Measurements from ENCODE around the gene DOCK3.
"Not testable (repeated sequence)": the region's sequence is repeated elsewhere in the genome, so short reads cannot be mapped to it uniquely, and the experiment has no call there.

Gene DOCK3

DNA sequence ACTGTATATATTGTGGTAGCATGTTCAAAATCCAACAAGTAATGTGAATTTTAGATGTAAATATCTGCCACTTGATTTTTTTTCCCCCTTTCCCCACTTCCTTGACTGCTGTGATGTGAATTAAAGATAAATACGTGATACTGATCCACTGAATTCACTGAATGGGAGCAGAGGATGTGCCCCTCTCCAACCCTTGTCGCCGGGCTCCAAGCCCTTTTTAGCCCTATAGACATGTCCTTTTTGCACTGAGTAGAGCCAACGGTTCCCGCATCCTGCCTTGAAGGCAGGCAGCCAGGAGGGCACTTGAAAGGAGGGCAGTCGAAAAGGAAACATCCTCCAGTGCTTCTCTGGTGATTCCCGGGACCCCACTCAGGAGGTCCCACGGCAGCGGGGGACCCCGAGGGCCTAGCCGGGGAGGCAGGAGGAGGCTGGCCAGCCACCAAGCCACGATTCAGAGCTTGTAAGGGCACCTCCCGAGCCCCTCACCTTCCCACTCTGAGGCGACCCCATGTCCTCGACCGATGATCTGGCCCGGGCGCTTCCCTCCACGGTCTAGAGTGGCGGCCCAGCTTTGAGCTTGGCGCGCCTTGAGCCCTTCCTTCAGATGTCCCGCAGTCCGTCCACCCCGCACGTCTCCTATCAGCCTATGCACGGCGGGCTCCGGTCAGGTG lies 709.5 kb downstream of the DOCK3 start:
- no peak for DNase-seq (ENCODE audit: low read depth, low spot score)

- DNase-seq (ENCODE audit: low read depth, low spot score) = peak; percentile 100
These were observed 710.2 kb downstream of the DOCK3 start, which contains the start of gene MANF for GRCh38 chr3:51384726-51385473. Gene MANF, plus strand, starts transcription at chr3:51385291. Its CDS starts 52 bp downstream, at chr3:51385343.

DNA sequence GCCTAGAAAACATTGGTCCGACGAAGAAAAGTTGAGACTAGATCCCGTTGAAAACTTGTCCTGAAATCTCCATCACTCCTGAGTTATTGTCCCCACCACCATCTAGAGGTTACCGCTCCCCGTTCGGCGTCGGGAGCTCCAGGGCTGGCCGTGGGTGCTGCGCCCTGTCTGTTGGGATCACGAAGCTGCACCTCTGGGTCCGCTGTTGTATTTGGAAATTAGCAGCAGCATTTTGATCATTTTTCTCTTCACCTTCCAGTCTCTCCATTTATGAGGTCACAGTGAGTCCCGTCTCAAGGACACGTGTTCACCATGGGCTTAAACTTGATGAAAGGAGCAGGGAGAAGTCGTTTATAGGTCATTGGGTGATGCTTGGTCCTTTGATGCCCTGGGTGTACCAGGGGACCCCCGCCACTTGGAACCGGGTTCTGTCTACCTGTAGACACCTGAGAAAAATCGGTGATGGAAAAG lies 710.9 kb downstream of the DOCK3 start:
- peak; percentile 32 for DNase-seq (ENCODE audit: low read depth, low spot score)

GRCh38 chr3:51386159-51386851 lies 711.6 kb downstream of the DOCK3 start:
- no peak for DNase-seq (ENCODE audit: low read depth, low spot score)

DNA sequence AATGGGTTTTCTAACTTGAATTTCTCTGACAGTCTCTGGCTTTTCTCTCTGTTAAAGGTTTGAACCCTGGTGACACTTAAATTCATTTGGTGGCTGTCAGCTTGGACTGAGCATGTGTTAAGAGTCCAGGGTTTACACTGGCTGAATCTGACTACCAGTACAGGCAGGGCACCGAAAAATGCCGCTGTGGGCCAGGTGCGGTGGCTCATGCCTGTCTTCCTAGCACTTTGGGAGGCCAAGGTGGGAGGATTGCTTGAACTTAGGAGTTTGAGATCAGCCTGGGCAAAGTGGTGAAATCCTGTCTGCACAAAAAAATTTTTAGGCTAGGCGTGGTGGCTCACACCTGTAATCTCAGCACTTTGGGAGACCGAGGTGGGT lies 712.1 kb downstream of the DOCK3 start:
- no peak for DNase-seq (ENCODE audit: low read depth, low spot score)

- DNase-seq (ENCODE audit: low read depth, low spot score) = not testable (repeated sequence)
These were observed 712.6 kb downstream of the DOCK3 start for GRCh38 chr3:51387281-51387680.

DNA sequence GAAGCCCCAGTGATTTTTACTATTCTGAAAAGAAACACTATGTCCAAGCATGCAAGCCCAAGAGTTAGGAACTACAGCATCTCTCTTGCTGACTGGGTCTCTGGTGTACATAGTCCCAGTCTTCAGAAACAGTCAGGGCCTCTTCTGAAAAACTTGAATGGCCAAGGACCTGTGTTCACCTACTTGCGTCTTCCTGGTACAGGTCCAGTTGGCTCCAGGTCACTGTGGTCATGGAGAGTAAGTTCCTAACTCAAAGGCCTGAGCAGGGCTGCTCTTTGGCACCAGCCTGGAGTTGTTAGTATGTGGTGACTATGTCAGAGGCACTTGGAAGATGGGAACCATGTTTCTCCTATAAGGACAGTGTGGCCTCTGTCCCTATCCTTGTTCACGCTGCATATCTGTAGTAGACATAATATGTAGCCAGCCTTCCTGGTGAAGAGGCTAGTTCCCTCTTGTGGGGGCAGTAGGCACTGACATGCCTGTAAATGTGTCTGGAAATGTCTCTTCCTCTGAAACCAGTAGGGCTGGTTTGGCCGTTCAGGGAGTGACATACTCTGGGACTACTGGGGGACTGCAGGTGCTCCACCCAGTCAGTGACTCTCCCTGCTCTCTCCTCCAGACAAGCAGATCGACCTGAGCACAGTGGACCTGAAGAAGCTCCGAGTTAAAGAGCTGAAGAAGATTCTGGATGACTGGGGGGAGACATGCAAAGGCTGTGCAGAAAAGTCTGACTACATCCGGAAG lies 713.7 kb downstream of the DOCK3 start:
- DNase-seq (ENCODE audit: low read depth, low spot score) = no peak

- DNase-seq (ENCODE audit: low read depth, low spot score) = peak; percentile 74
These were observed 714.9 kb downstream of the DOCK3 start for GRCh38 chr3:51389423-51390183.

DNA sequence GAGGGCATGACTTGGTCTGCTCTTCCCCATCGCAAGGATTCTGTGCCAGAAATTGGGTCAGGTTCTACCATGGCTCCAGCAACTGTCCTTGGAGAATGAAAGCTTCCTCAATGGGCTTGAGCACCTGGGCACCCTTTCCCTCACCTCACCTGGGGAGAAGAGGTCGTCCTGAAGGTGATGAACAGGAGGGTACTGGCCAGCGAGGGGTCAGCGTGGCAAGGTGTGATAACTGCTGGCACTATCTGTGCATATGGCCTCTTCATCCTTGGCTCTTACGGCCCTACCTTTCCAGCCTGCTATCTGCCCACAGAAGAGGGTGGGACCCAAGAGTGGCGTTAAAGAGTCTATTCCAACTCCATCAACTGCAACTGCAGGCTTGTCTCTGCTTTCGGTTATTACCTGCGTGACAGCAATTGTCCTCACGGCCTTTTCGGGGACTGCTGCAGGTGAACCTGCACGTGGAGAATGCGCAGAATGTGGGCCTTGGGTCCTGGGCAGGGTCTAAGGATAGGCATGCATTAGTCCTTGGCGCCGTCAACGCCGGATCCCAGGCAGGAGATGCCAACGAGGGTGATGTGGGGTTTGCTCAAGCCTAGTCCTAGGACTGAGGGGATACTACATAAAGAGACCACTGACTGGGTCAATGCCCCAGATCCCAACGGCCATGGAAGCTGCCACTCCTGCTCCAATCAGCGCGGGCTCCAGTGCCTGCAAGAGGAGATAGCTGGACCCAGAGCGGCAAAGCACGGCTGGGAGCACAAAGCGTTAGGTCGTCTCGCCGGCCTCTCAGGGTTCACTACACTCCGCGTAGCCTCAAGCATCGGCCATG lies 715.7 kb downstream of the DOCK3 start:
- no peak for DNase-seq (ENCODE audit: low read depth, low spot score)

- peak; percentile 99 for DNase-seq (ENCODE audit: low read depth, low spot score)
These were observed 716.4 kb downstream of the DOCK3 start, which contains the start of gene RBM15B for GRCh38 chr3:51391075-51391565. Gene RBM15B, plus strand, starts transcription at chr3:51391285. Its CDS starts 115 bp downstream, at chr3:51391400.

- peak; percentile 71 for DNase-seq (ENCODE audit: low read depth, low spot score)
These were observed 717.0 kb downstream of the DOCK3 start for GRCh38 chr3:51391566-51392354.

GRCh38 chr3:51392355-51393133 lies 717.8 kb downstream of the DOCK3 start:
- no peak for DNase-seq (ENCODE audit: low read depth, low spot score)

DNA sequence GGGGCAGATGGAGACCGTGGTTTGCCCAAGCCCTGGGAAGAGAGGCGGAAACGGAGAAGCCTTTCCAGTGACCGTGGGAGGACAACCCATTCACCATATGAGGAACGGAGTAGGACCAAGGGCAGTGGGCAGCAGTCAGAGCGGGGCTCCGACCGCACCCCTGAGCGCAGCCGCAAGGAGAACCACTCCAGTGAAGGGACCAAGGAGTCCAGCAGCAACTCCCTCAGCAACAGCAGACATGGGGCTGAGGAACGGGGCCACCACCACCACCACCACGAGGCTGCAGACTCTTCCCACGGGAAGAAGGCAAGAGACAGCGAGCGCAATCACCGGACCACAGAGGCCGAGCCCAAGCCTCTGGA lies 718.4 kb downstream of the DOCK3 start:
- DNase-seq (ENCODE audit: low read depth, low spot score) = no peak

DNA sequence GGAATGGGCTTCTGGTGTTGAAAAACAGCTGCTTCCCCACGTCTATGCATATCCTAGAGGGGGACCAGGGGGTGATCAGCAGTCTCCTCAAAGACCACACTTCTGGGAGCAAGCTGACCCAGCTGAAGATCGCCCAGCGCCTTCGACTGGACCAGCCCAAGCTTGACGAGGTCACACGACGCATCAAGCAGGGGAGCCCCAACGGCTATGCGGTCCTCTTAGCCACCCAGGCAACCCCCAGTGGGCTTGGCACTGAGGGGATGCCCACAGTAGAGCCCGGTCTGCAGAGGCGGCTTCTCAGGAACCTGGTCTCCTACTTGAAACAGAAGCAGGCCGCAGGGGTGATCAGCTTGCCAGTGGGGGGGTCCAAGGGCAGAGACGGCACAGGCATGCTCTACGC lies 718.8 kb downstream of the DOCK3 start:
- DNase-seq (ENCODE audit: low read depth, low spot score) = no peak

DNA sequence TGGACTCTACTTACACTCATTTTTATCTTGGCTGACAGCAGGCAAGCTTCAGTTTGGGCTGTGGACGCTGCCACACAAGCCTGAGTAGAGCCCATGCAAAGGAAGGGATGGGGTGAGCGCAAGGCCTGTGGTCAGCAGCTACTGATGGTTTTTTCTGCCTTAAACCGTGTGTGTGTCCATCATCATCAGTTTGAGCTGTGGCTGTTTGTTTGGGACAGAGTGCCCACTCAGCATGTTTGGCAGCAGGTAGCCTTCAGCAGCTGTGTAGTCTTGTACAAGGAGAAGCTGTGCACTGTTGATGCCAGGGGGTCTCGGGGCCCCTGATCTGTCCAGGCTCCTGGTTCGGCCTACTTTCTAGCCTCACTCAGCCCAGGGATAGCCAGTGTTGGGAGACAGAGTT lies 719.8 kb downstream of the DOCK3 start:
- DNase-seq (ENCODE audit: low read depth, low spot score) = no peak

- DNase-seq (ENCODE audit: low read depth, low spot score) = no peak
These were observed 720.9 kb downstream of the DOCK3 start for GRCh38 chr3:51395493-51396213.

- no peak for DNase-seq (ENCODE audit: low read depth, low spot score)
These were observed 721.7 kb downstream of the DOCK3 start for GRCh38 chr3:51396401-51396800.

- DNase-seq (ENCODE audit: low read depth, low spot score) = no peak
These were observed 722.7 kb downstream of the DOCK3 start for GRCh38 chr3:51397392-51397791.
